IMR-90 (cell line): ENCODE data around the gene CNGB1.

Source experiments
- BHLHE40 ChIP-seq: fragments of 150-350 bp; IDR thresholded peaks from 2 replicates; pipeline ENCODE4 v1.6.1; 2016; ENCODE audit warnings: mild to moderate bottlenecking, low read depth, low read length
- CEBPB ChIP-seq: IDR thresholded peaks from 2 replicates; pipeline ENCODE4 v1.6.1; 2012; ENCODE audit warnings: low read depth, low read length, improper control_type of control experiment
- ELK1 ChIP-seq: fragments of 150-350 bp; IDR thresholded peaks from 2 replicates; pipeline ENCODE4 v1.6.1; 2016; ENCODE audit warnings: low read depth, mild to moderate bottlenecking, low read length, moderate library complexity, borderline replicate concordance
- MXI1 ChIP-seq: IDR thresholded peaks from 2 replicates; pipeline ENCODE4 v1.6.1; 2012; ENCODE audit warnings: low read depth, mild to moderate bottlenecking, low read length, moderate library complexity, borderline replicate concordance
- POLR2A ChIP-seq: IDR thresholded peaks from 2 replicates; pipeline ENCODE4 v1.6.1; 2012; ENCODE audit warnings: mild to moderate bottlenecking, low read depth, low read length
- RFX5 ChIP-seq: IDR thresholded peaks from 2 replicates; pipeline ENCODE4 v1.8.0; 2012; ENCODE audit warnings: low read depth, mild to moderate bottlenecking, low read length, moderate library complexity
- SMC3 ChIP-seq: fragments of 150-350 bp; IDR thresholded peaks from 2 replicates; pipeline ENCODE4 v1.6.1; 2016; ENCODE audit warnings: low read depth, mild to moderate bottlenecking, antibody characterized with exemption, low read length, moderate library complexity
- TF ChIP-seq, protein P1 (sequence below): conservative IDR thresholded peaks from 2 replicates; pipeline ENCODE4 v1.5.1; 2012; ENCODE audit warnings: mild to moderate bottlenecking, low read depth, low read length, improper control_type of control experiment
- TF ChIP-seq, protein P2 (sequence below): fragments of 150-350 bp; IDR thresholded peaks from 2 replicates; pipeline ENCODE4 v1.6.1; 2017; ENCODE audit warnings: mild to moderate bottlenecking, antibody characterized with exemption, low read length, low read depth

- TF ChIP-seq POLR2A, result no peak
- TF ChIP-seq, protein P1, sequence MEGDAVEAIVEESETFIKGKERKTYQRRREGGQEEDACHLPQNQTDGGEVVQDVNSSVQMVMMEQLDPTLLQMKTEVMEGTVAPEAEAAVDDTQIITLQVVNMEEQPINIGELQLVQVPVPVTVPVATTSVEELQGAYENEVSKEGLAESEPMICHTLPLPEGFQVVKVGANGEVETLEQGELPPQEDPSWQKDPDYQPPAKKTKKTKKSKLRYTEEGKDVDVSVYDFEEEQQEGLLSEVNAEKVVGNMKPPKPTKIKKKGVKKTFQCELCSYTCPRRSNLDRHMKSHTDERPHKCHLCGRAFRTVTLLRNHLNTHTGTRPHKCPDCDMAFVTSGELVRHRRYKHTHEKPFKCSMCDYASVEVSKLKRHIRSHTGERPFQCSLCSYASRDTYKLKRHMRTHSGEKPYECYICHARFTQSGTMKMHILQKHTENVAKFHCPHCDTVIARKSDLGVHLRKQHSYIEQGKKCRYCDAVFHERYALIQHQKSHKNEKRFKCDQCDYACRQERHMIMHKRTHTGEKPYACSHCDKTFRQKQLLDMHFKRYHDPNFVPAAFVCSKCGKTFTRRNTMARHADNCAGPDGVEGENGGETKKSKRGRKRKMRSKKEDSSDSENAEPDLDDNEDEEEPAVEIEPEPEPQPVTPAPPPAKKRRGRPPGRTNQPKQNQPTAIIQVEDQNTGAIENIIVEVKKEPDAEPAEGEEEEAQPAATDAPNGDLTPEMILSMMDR, result peak; percentile 47
- TF ChIP-seq ELK1, result no peak
- no peak for TF ChIP-seq MXI1
- TF ChIP-seq RFX5, result 0 out of 2 replicates have a peak, but pooled peaks have one; percentile 17
- TF ChIP-seq CEBPB, result no peak
- TF ChIP-seq SMC3, result peak; percentile 32; the same call in 1 of the 2 replicates
- no peak for TF ChIP-seq BHLHE40
- TF ChIP-seq, protein P2, sequence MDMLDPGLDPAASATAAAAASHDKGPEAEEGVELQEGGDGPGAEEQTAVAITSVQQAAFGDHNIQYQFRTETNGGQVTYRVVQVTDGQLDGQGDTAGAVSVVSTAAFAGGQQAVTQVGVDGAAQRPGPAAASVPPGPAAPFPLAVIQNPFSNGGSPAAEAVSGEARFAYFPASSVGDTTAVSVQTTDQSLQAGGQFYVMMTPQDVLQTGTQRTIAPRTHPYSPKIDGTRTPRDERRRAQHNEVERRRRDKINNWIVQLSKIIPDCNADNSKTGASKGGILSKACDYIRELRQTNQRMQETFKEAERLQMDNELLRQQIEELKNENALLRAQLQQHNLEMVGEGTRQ, result no peak
Observed at GRCh38 chr16:57906382-57907316, 64.3 kb downstream of the CNGB1 start.
